ENCODE measurements around the gene LRIF1. TPM values are rescaled to one million over a fixed set of nuclear protein-coding genes. Genes with fewer than 3 reads are reported as not detected.

LRIF1 gene
- polyA plus RNA-seq, 1 donor (not counting 4 experiments of a cell fraction or from before 2014, with no cell fraction given) = 12.0 TPM

DNA sequence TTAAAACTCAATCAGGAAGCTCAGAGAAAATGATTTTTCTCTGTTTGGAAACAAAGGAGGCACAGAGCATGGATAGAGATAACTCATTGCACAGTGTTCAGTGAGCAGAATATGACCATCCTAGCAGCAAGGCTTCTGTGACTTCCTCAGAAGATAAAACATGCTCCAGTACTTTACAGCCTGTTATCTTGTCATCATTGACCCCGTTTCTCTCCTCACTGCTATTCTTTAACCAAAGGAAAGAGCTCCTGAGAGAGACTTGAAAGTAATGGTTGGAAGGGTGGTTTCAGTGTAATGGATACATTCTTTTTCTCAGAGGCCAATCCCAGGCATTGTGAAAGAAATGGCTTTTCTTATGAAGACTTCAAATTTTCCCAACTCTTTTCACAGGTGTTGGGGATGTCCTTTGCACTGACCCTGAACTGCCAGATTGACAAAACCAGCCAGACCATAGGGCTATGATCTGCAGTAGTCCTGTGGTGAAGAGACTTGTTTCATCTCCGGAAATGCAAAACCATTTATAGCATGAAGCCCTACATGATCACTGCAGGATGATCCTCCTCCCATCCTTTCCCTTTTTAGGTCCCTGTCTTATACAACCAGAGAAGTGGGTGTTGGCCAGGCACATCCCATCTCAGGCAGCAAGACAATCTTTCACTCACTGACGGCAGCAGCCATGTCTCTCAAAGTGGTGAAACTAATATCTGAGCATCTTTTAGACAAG is 64.8 kb downstream of the LRIF1 start:
- Histone ChIP-seq H3K79me2 (ENCODE audit: control insufficient read depth, insufficient read depth, low read length) (no peaks in the 10 kb centered on the region), H3K4me3 (ENCODE audit: control insufficient read depth in 2 of 3, extremely low read depth in 1 of 3, insufficient read depth in 2 of 3, low read depth in 1 of 3, low read length in 3 of 3) (no peak overlapping the region), H4K20me1 (ENCODE audit: control insufficient read depth, extremely low read depth, insufficient read depth, low read length) (no peaks in the 10 kb centered on the region), H3K27me3 (ENCODE audit: control insufficient read depth, extremely low read depth, insufficient read depth, low read length) (peaks cover 2% of the 10 kb centered on the region), H3K4me1 (ENCODE audit: control insufficient read depth, extremely low read depth, insufficient read depth, low read length) (no peaks in the 10 kb centered on the region), H3K9me3 (ENCODE audit: control insufficient read depth, low read depth, low read length) (no peaks in the 10 kb centered on the region), H3K9ac (ENCODE audit: control insufficient read depth, extremely low read depth, insufficient read depth, low read length) (no peak overlapping the region), H3K4me2 (ENCODE audit: control insufficient read depth, extremely low read depth, insufficient read depth, low read depth, low read length) (no peak overlapping the region), H3K36me3 (ENCODE audit: control insufficient read depth in 2 of 2, extremely low read depth in 1 of 2, insufficient read depth in 2 of 2, low read length in 2 of 2) (no peaks in the 10 kb centered on the region), H2AFZ (ENCODE audit: control insufficient read depth, low read length) (no peak overlapping the region), H3K27ac (ENCODE audit: control insufficient read depth, insufficient read depth, low read length) (no peak overlapping the region), H3K9me1 (ENCODE audit: control insufficient read depth, extremely low read depth, insufficient read depth, low read length) (no peaks in the 10 kb centered on the region)
- no peak for DNase-seq (ENCODE audit: low read depth, low spot score)
- TF ChIP-seq EZH2 (IDR thresholded peaks at IDR 0.05; ENCODE audit: low read length) = no peak
- TF ChIP-seq, protein P1, sequence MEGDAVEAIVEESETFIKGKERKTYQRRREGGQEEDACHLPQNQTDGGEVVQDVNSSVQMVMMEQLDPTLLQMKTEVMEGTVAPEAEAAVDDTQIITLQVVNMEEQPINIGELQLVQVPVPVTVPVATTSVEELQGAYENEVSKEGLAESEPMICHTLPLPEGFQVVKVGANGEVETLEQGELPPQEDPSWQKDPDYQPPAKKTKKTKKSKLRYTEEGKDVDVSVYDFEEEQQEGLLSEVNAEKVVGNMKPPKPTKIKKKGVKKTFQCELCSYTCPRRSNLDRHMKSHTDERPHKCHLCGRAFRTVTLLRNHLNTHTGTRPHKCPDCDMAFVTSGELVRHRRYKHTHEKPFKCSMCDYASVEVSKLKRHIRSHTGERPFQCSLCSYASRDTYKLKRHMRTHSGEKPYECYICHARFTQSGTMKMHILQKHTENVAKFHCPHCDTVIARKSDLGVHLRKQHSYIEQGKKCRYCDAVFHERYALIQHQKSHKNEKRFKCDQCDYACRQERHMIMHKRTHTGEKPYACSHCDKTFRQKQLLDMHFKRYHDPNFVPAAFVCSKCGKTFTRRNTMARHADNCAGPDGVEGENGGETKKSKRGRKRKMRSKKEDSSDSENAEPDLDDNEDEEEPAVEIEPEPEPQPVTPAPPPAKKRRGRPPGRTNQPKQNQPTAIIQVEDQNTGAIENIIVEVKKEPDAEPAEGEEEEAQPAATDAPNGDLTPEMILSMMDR (optimal IDR thresholded peaks at IDR 0.05 in 1 of 3, IDR thresholded peaks at IDR 0.05 in 1 of 3, conservative IDR thresholded peaks at IDR 0.05 in 1 of 3; ENCODE audit: extremely low read depth in 1 of 3, insufficient read depth in 2 of 3, low read length in 3 of 3) = no peak
- dilution Hi-C loops (cut with MboI; ENCODE audit: extremely low pct_ligation_motif_present, low sequenced_read_pairs) = no loop called here
- no peak for FAIRE-seq

DNA sequence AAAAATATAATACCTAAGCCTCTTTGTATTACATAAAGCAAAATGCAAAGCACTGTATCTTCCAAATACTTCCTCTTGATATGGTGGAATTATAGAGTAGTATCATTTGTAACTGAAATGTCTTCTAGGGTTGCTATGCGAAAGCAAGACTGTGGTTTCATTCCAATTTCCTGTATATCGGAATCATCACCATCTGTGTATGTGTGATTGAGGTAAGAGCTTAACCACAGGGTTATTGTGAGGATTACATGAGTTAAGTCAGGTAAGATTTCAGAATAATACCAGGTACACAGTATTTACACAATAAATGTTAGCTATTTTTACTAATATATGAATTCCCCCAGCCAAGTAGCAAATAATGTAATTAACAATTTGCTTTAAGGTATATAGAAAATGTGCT is 66.0 kb downstream of the LRIF1 start:
- Histone ChIP-seq H3K4me2 (ENCODE audit: control insufficient read depth, extremely low read depth, insufficient read depth, low read depth, low read length) (no peak overlapping the region), H3K9me3 (ENCODE audit: control insufficient read depth, low read depth, low read length) (no peaks in the 10 kb centered on the region), H3K9ac (ENCODE audit: control insufficient read depth, extremely low read depth, insufficient read depth, low read length) (no peak overlapping the region), H3K79me2 (ENCODE audit: control insufficient read depth, insufficient read depth, low read length) (no peaks in the 10 kb centered on the region), H3K4me3 (ENCODE audit: control insufficient read depth in 2 of 3, extremely low read depth in 1 of 3, insufficient read depth in 2 of 3, low read depth in 1 of 3, low read length in 3 of 3) (no peak overlapping the region), H3K4me1 (ENCODE audit: control insufficient read depth, extremely low read depth, insufficient read depth, low read length) (no peaks in the 10 kb centered on the region), H2AFZ (ENCODE audit: control insufficient read depth, low read length) (no peak overlapping the region), H3K27me3 (ENCODE audit: control insufficient read depth, extremely low read depth, insufficient read depth, low read length) (peaks cover 2% of the 10 kb centered on the region), H3K36me3 (ENCODE audit: control insufficient read depth in 2 of 2, extremely low read depth in 1 of 2, insufficient read depth in 2 of 2, low read length in 2 of 2) (no peaks in the 10 kb centered on the region), H3K9me1 (ENCODE audit: control insufficient read depth, extremely low read depth, insufficient read depth, low read length) (no peaks in the 10 kb centered on the region), H3K27ac (ENCODE audit: control insufficient read depth, insufficient read depth, low read length) (no peak overlapping the region), H4K20me1 (ENCODE audit: control insufficient read depth, extremely low read depth, insufficient read depth, low read length) (no peaks in the 10 kb centered on the region)
- dilution Hi-C loops (cut with MboI; ENCODE audit: extremely low pct_ligation_motif_present, low sequenced_read_pairs) = no loop called here
- FAIRE-seq (no peak), DNase-seq (ENCODE audit: low read depth, low spot score) (no peak)
- TF ChIP-seq EZH2 (IDR thresholded peaks at IDR 0.05; ENCODE audit: low read length) = no peak
- TF ChIP-seq, protein P1 (optimal IDR thresholded peaks at IDR 0.05 in 1 of 3, IDR thresholded peaks at IDR 0.05 in 1 of 3, conservative IDR thresholded peaks at IDR 0.05 in 1 of 3; ENCODE audit: extremely low read depth in 1 of 3, insufficient read depth in 2 of 3, low read length in 3 of 3) = no peak

Other genes starting within 250 kb of the LRIF1 start
- gene CD53, start 90.8 kb downstream of the LRIF1 start, polyA plus RNA-seq = 0.09 to 0.58 TPM (median 0.19 TPM) in 3 replicates
- 50.7 to 118 TPM (median 117 TPM) in 3 replicates for gene DRAM2, start 176.2 kb upstream of the LRIF1 start, polyA plus RNA-seq
- 27.3 to 65.2 TPM (median 50.0 TPM) in 3 replicates for gene CEPT1, start 176.3 kb upstream of the LRIF1 start, polyA plus RNA-seq
- 5.3 to 8.9 TPM (median 7.8 TPM) in 3 replicates for gene DENND2D, start 236.7 kb upstream of the LRIF1 start, polyA plus RNA-seq